H9 (cell line): ENCODE measurements around the gene PDE1C. TPM values are rescaled to one million over a fixed set of nuclear protein-coding genes. Genes with fewer than 3 reads are reported as not detected.

ENCODE experiments used
- DNase-seq: peaks from one replicate; pipeline ENCODE4 v3.0.0-alpha.2; 2017
- H2AFZ ChIP-seq: one replicate; pipeline ENCODE4 v1.6.1; 2013; ENCODE audit warnings: mild to moderate bottlenecking, low read length, control low read depth, moderate library complexity
- H2AK5ac ChIP-seq: 2 replicates; pipeline ENCODE4 v1.6.1; 2013; ENCODE audit warnings: low read length, control low read depth, mixed read lengths; ENCODE audit not compliant: insufficient read length
- H2BK120ac ChIP-seq: one replicate; pipeline ENCODE4 v1.6.1; 2013; ENCODE audit warnings: low read depth, mild to moderate bottlenecking, low read length, control low read depth, inconsistent platforms; ENCODE audit not compliant: poor library complexity, severe bottlenecking
- H2BK12ac ChIP-seq: 2 replicates; pipeline ENCODE4 v1.6.1; 2013; ENCODE audit warnings: low read length, control low read depth, mixed read lengths, low read depth; ENCODE audit not compliant: insufficient read length
- H2BK15ac ChIP-seq: 2 replicates; pipeline ENCODE4 v1.6.1; 2013; ENCODE audit warnings: low read depth, low read length, control low read depth
- H2BK20ac ChIP-seq: one replicate; pipeline ENCODE4 v1.6.1; 2013; ENCODE audit warnings: low read depth, mild to moderate bottlenecking, low read length, control low read depth, inconsistent platforms; ENCODE audit not compliant: poor library complexity, severe bottlenecking
- H2BK5ac ChIP-seq: 2 replicates; pipeline ENCODE4 v1.6.1; 2013; ENCODE audit warnings: low read length, control low read depth, mixed read lengths; ENCODE audit not compliant: insufficient read length
- H3K14ac ChIP-seq: 2 replicates; pipeline ENCODE4 v1.6.1; 2013; ENCODE audit warnings: low read length, control low read depth; ENCODE audit not compliant: insufficient read depth
- H3K18ac ChIP-seq: 2 replicates; pipeline ENCODE4 v1.6.1; 2013; ENCODE audit warnings: low read depth, mild to moderate bottlenecking, mixed read lengths, low read length, control low read depth; ENCODE audit not compliant: insufficient read length
- H3K23ac ChIP-seq: 2 replicates; pipeline ENCODE4 v1.6.1; 2013; ENCODE audit warnings: low read length, control low read depth, mixed read lengths, low read depth; ENCODE audit not compliant: insufficient read length
- H3K23me2 ChIP-seq: 2 replicates; pipeline ENCODE4 v1.6.1; 2013; ENCODE audit warnings: low read depth, mild to moderate bottlenecking, mixed read lengths, low read length, control low read depth; ENCODE audit not compliant: insufficient read length, poor library complexity, severe bottlenecking
- H3K27ac ChIP-seq: 2 replicates; pipeline ENCODE4 v1.5.1; 2013; ENCODE audit warnings: low read length, control low read depth, mixed read lengths, low read depth; ENCODE audit not compliant: insufficient read length
- H3K27me3 ChIP-seq: 2 replicates; pipeline ENCODE4 v1.6.1; 2013; ENCODE audit warnings: low read length, control low read depth, inconsistent platforms; ENCODE audit not compliant: insufficient read depth
- H3K4ac ChIP-seq: 2 replicates; pipeline ENCODE4 v1.6.1; 2013; ENCODE audit warnings: low read depth, mild to moderate bottlenecking, control low read depth, inconsistent platforms, low read length, moderate library complexity
- H3K4me1 ChIP-seq: 2 replicates; pipeline ENCODE4 v1.6.1; 2013; ENCODE audit warnings: low read length, control low read depth, inconsistent platforms; ENCODE audit not compliant: insufficient read depth
- H3K4me2 ChIP-seq: 2 replicates; pipeline ENCODE4 v1.6.1; 2013; ENCODE audit warnings: low read length, control low read depth, mixed read lengths; ENCODE audit not compliant: insufficient read length, insufficient read depth
- H3K56ac ChIP-seq: 2 replicates; pipeline ENCODE4 v1.6.1; 2013; ENCODE audit warnings: low read depth, mild to moderate bottlenecking, mixed read lengths, low read length, control low read depth; ENCODE audit not compliant: insufficient read length
- H3K79me1 ChIP-seq: 2 replicates; pipeline ENCODE4 v1.6.1; 2013; ENCODE audit warnings: low read depth, mild to moderate bottlenecking, moderate library complexity, low read length, control low read depth, inconsistent platforms; ENCODE audit not compliant: insufficient read depth, poor library complexity, severe bottlenecking
- H3K79me2 ChIP-seq: 2 replicates; pipeline ENCODE4 v1.6.1; 2013; ENCODE audit warnings: low read length, control low read depth, inconsistent platforms; ENCODE audit not compliant: insufficient read depth
- H3K9ac ChIP-seq: 2 replicates; pipeline ENCODE4 v1.6.1; 2013; ENCODE audit warnings: low read length, control low read depth, mixed read lengths; ENCODE audit not compliant: insufficient read length; ENCODE audit errors: extremely low read depth
- H3K9me3 ChIP-seq: one replicate; pipeline ENCODE4 v1.6.1; 2013; ENCODE audit warnings: low read depth, low read length, inconsistent platforms; ENCODE audit not compliant: control insufficient read depth
- H3T11ph ChIP-seq: one replicate; pipeline ENCODE4 v1.6.1; 2013; ENCODE audit warnings: mild to moderate bottlenecking, low read length, control low read depth, inconsistent platforms
- H4K20me1 ChIP-seq: one replicate; pipeline ENCODE4 v1.6.1; 2013; ENCODE audit not compliant: control insufficient read depth, insufficient read length, insufficient read depth
- H4K5ac ChIP-seq: 2 replicates; pipeline ENCODE4 v1.6.1; 2013; ENCODE audit warnings: low read depth, mild to moderate bottlenecking, mixed read lengths, low read length, control low read depth; ENCODE audit not compliant: insufficient read length
- H4K8ac ChIP-seq: replicated peaks from 2 replicates; pipeline ENCODE4 v1.6.1; 2013; ENCODE audit warnings: low read length, control low read depth, mixed read lengths, low read depth; ENCODE audit not compliant: insufficient read length
- H4K91ac ChIP-seq: 2 replicates; pipeline ENCODE4 v1.6.1; 2013; ENCODE audit warnings: low read depth, mild to moderate bottlenecking, moderate library complexity, mixed read lengths, low read length, control low read depth; ENCODE audit not compliant: insufficient read length
- H3K27ac Mint-ChIP-seq, 3 experiments: 2 replicates in 2 of 3; 3 replicates in 1 of 3; pipeline ENCODE4 v1.8.0; 2020 to 2021; ENCODE audit warnings: mixed read lengths in 3 of 3, mild to moderate bottlenecking in 1 of 3, moderate library complexity in 1 of 3
- H3K27me3 Mint-ChIP-seq: 2 replicates; pipeline ENCODE4 v1.8.0; 2021; ENCODE audit warnings: low read depth, mild to moderate bottlenecking, moderate library complexity, mixed read lengths
- H3K36me3 Mint-ChIP-seq, 3 experiments: 2 replicates in 2 of 3; 3 replicates in 1 of 3; pipeline ENCODE4 v1.8.0; 2020 to 2021; ENCODE audit warnings: low read depth in 3 of 3, mixed read lengths in 3 of 3; ENCODE audit not compliant: insufficient read depth in 1 of 3
- H3K4me1 Mint-ChIP-seq, 2 experiments: 2 replicates each; pipeline ENCODE4 v1.8.0; 2020; ENCODE audit warnings: mixed read lengths in 2 of 2
- H3K4me3 Mint-ChIP-seq, 2 experiments: 2 replicates in 1 of 2; 3 replicates in 1 of 2; pipeline ENCODE4 v1.8.0; 2020 to 2021; ENCODE audit warnings: mild to moderate bottlenecking in 2 of 2, mixed read lengths in 2 of 2, moderate library complexity in 1 of 2
- H3K9me3 Mint-ChIP-seq, 2 experiments: 2 replicates in 1 of 2; 3 replicates in 1 of 2; pipeline ENCODE4 v1.8.0; 2020; ENCODE audit warnings: mild to moderate bottlenecking in 2 of 2, mixed read lengths in 2 of 2, moderate library complexity in 1 of 2
- CTCF ChIP-seq: fragments of 200-600 bp; sonication (generic); conservative IDR thresholded peaks from 3 replicates; pipeline ENCODE4 v1.8.0; 2021; ENCODE audit warnings: antibody characterized with exemption, mild to moderate bottlenecking
- WGBS: extraction: QIAGEN DNeasy Blood & Tissue Kit; methylation state at CpG from one replicate; pipeline ENCODE4 v1.1.7; 2013; ENCODE audit warnings: missing lambda C conversion rate, low lambda C conversion rate, mixed read lengths; ENCODE audit not compliant: insufficient read length; ENCODE audit errors: extremely low coverage; 5-methylcytosine and 5-hydroxymethylcytosine counted together
- total RNA-seq: library from RNA; stranded (reverse); gene quantifications from 2 replicates; pipeline ENCODE4 v1.2.1, GENCODE V29; 2021

The PDE1C gene
- total RNA-seq, 1 experiment from 2014 or later = 0.17 TPM

- Mint-ChIP-seq H3K4me3 (peak overlapping the region in 1 of 2 experiments; percentile 10; a peak in 2 of 5 replicates), H3K36me3 (no peaks in the 10 kb centered on the region), H3K9me3 (no peaks in the 10 kb centered on the region), H3K4me1 (peaks cover 25 to 32% of the 10 kb centered on the region in 2 experiments), H3K27me3 (peaks cover 47% of the 10 kb centered on the region), H3K27ac (no peak overlapping the region)
- H3T11ph ChIP-seq = no peak overlapping the region
- no peak overlapping the region for H2BK120ac ChIP-seq
- H3K56ac ChIP-seq = no peak overlapping the region
- no peak overlapping the region for H2AFZ ChIP-seq
- no peak overlapping the region for H3K23ac ChIP-seq
- no peak overlapping the region for H4K91ac ChIP-seq
- no peaks in the 10 kb centered on the region for H3K9me3 ChIP-seq
- no peak overlapping the region for H3K18ac ChIP-seq
- H2BK5ac ChIP-seq = no peak overlapping the region
- no peaks in the 10 kb centered on the region for H3K79me2 ChIP-seq
- H4K5ac ChIP-seq = no peak overlapping the region
- H3K14ac ChIP-seq = no peak overlapping the region
- H3K27ac ChIP-seq = no peak overlapping the region
- no peak overlapping the region for H3K4ac ChIP-seq
- H3K27me3 ChIP-seq = no peaks in the 10 kb centered on the region
- H3K9ac ChIP-seq = no peak overlapping the region
- no peak overlapping the region for H2BK15ac ChIP-seq
- no peaks in the 10 kb centered on the region for H4K20me1 ChIP-seq
- no peak overlapping the region for H3K4me2 ChIP-seq
- no peak for DNase-seq
- H3K4me1 ChIP-seq = peaks cover 6% of the 10 kb centered on the region; the same call in 1 of the 2 replicates
- H3K23me2 ChIP-seq = no peaks in the 10 kb centered on the region
- H4K8ac ChIP-seq = no peak overlapping the region
- no peak overlapping the region for H2BK12ac ChIP-seq
- no CpG with 5 or more reads among the region's 6 CpGs for WGBS
- TF ChIP-seq CTCF = no peak
- no peak overlapping the region for H2BK20ac ChIP-seq
- no peak overlapping the region for H2AK5ac ChIP-seq
- H3K79me1 ChIP-seq = no peaks in the 10 kb centered on the region
These were observed 10.8 kb downstream of the PDE1C start for GRCh38 chr7:32059289-32060011.
